Activated CD4-positive, alpha-beta T cell treated with anti-CD3 and anti-CD28 coated beads for 36 hours (primary cell): Measurements from ENCODE around the gene ZNF319. TPM values are rescaled to one million over a fixed set of nuclear protein-coding genes. Genes with fewer than 3 reads are reported as not detected.
A peak's percentile ranks its signal among the peaks of the same experiment; 100 is the strongest.

Experiments used
- ATAC-seq: fragments of 200-7000 bp; cut with Tn5 transposase; one replicate; pipeline ENCODE4 v1.10.0; 2021; ENCODE audit warnings: mild to moderate bottlenecking, moderate library complexity
- CTCF ChIA-PET: fragments of 350-600 bp; sonication (Branson Sonifier 250); formaldehyde crosslinking; loops from one replicate; lab custom pipeline; 2021; ENCODE audit warnings: antibody characterized with exemption; lab: Charles Lee
- POLR2A ChIA-PET: fragments of 350-600 bp; sonication (Branson Sonifier 250); formaldehyde crosslinking; loops from one replicate; lab custom pipeline; 2021; ENCODE audit warnings: antibody characterized with exemption, inconsistent platforms; lab: Charles Lee
- DNase-seq: peaks from one replicate; pipeline ENCODE4 v3.0.0-alpha.2; 2020
- H3K27ac Mint-ChIP-seq: one replicate; pipeline ENCODE4 v1.8.0; 2021; ENCODE audit warnings: mixed read lengths
- H3K27me3 Mint-ChIP-seq: one replicate; pipeline ENCODE4 v1.8.0; 2021; ENCODE audit warnings: mixed read lengths
- H3K36me3 Mint-ChIP-seq: one replicate; pipeline ENCODE4 v1.8.0; 2021; ENCODE audit warnings: low read depth, mixed read lengths
- H3K4me1 Mint-ChIP-seq: one replicate; pipeline ENCODE4 v1.8.0; 2021; ENCODE audit warnings: mixed read lengths
- H3K4me3 Mint-ChIP-seq: one replicate; pipeline ENCODE4 v1.8.0; 2021; ENCODE audit warnings: mild to moderate bottlenecking, moderate library complexity, mixed read lengths
- H3K9me3 Mint-ChIP-seq: one replicate; pipeline ENCODE4 v1.8.0; 2021; ENCODE audit warnings: low read depth, mixed read lengths
- intact Hi-C, 2 experiments: fragments of 100-400 bp; cut with DNase I in 1 of 2; cut with micrococcal nuclease in 1 of 2; formaldehyde crosslinking; loops; one replicate each; pipeline versions ENCODE4 v1.14.2 to v1.15.1; 2022 to 2024; cut with DNase I, micrococcal nuclease
- total RNA-seq, 2 experiments: library from RNA; stranded (reverse); gene quantifications; one replicate each; pipeline ENCODE4 v1.2.3, GENCODE V29; 2021

The ZNF319 gene
- total RNA-seq, 2 experiments from 2014 or later: 5.3 to 6.6 TPM

DNA sequence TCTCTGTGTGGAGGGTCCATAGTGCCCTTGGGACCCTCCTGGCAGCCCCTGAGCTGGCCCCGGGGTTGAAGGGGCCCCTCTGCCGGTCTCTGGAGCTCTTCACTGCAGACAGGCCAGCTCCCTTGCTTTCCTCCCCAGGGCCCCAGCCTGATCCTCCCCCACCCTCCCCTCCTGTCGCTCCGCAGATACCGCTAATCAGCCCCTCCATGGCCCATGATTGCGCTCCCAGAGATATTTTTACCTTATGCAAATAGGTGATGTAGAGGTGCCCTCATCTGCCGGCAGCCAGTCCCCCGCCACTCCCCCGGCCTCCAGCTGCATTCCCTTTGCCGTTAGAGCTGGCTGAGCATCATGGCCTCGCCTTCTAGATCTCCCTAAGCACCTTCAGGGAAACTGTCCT is 34.3 kb upstream of the ZNF319 start:
- Mint-ChIP-seq H3K9me3 (no peaks in the 10 kb centered on the region), H3K27me3 (no peaks in the 10 kb centered on the region), H3K27ac (no peak overlapping the region), H3K4me1 (no peaks in the 10 kb centered on the region), H3K4me3 (no peak overlapping the region), H3K36me3 (no peaks in the 10 kb centered on the region)
- intact Hi-C loops: no loop called here
- CTCF ChIA-PET: interaction anchor here (0.5 to 1.3 kb wide), 2 partner anchors 11 to 62 kb away, joined by 3 to 5 read pairs; no protein-coding TSS in a partner anchor
- POLR2A ChIA-PET: no interaction called here
- DNase-seq (no peak), ATAC-seq (no peak)

DNA sequence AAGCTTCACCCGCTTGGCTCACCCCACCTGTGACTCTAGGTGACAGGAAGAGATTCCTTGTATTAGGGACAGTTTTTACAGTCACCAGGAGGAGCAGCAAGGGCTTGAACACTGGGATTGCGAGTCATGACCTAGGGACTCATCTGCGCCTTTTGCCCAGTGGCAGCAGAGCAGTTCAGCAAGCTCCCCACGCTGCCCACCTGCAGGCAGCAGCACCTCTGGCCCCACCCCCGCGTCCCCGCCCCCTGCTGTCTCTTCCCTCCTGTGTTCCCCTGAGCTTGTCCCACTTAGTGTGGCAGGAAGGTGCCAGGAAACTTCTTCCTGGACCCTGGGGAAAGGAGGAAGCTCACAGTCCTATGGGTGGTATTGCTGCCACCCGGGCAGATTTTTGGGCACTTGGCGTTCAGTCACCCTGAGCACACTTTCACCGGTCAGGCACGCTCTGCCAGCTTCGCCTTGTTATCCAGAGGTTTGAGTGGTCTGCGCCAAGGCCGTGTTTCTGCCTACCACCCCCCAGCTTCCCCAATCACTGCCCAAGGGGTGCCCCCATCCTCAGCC is 33.7 kb upstream of the ZNF319 start:
- Mint-ChIP-seq H3K27me3 (no peaks in the 10 kb centered on the region), H3K4me3 (no peak overlapping the region), H3K9me3 (no peaks in the 10 kb centered on the region), H3K36me3 (no peaks in the 10 kb centered on the region), H3K4me1 (no peaks in the 10 kb centered on the region), H3K27ac (no peak overlapping the region)
- intact Hi-C loops: no loop called here
- ChIA-PET CTCF (interaction anchor here (0.9 to 1.3 kb wide), 2 partner anchors 11 to 23 kb away, joined by 3 to 5 read pairs; no protein-coding TSS in a partner anchor), POLR2A (no interaction called here)
- ATAC-seq (no peak), DNase-seq (no peak)

DNA sequence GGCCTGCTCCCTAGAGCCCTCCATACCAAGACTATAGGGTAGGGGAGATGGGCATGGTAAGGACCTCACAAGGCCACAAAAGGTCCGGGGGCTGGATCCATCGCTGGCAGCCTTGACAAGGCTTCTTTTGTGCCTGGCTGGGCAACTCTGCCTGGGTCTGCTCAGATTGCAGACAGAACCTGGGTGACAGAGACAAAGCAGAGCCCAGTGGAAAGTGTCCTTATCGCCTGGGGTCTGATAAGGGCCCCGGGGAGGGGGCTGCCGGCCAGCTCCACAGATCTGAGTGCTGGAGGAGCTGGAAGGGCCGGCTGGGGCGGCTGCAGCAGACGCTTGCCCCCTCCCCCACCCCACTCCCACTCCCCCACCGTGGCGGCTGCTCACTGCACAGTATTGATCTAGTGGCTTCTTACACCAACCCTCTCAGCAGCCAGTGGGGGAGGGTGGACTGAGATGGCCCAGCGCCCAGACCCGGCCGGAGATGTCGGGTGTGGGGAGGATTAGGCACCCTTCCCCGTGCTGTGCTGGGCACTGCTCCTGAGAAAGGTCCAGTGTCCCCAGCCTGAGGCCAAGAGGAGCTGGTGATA is 32.3 kb upstream of the ZNF319 start:
- Mint-ChIP-seq H3K36me3 (no peaks in the 10 kb centered on the region), H3K4me3 (no peak overlapping the region), H3K9me3 (no peaks in the 10 kb centered on the region), H3K4me1 (no peaks in the 10 kb centered on the region), H3K27me3 (peaks cover 2% of the 10 kb centered on the region), H3K27ac (no peak overlapping the region)
- intact Hi-C loops: no loop called here
- DNase-seq (no peak), ATAC-seq (no peak)
- CTCF ChIA-PET: interaction anchor here (0.9 to 1.1 kb wide), 2 partner anchors 25 to 94 kb away, joined by 3 read pairs; no protein-coding TSS in a partner anchor
- POLR2A ChIA-PET: no interaction called here

DNA sequence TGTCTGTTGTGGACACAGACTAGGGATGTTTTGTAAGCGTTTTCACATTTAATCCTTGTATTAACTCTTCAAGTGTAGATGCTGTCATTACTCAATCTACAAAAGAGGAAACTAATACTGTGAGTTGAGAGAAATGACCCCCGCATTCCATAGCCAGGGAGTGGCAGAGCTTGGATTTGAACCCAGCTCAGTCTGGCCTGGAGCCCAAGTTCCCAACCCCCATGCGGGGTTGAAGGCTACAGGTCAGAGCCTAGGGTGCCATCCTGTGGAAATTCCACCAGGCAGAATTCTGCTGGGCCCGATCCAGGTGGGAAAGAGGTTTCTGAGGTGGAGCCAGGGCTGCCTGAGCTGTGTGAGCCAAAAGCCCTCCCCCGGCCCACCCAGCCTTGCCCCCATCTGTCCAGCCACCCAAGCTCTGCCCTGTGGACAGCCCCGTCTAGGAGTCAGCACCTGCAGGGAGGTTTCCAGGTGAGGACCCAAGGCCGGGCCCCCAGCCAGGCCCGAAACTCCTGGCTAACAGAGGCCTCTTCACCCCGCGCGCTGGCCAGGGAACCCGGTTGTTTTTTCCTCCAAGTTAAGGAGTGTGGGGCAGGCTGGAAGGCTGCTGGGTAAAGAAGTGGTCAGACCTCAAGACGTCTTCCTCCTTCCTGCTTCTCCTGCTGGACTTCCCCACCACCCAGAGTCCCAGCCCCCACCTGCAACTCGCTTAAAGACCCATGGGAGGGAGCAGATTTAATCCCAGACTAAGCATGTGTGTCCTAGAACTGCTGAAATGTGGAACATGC is 30.7 kb upstream of the ZNF319 start:
- no peaks in the 10 kb centered on the region for H3K4me1 Mint-ChIP-seq
- H3K36me3 Mint-ChIP-seq: no peaks in the 10 kb centered on the region
- ATAC-seq (no peak), DNase-seq (no peak)
- H3K27ac Mint-ChIP-seq: no peak overlapping the region
- ChIA-PET POLR2A (no interaction called here), CTCF (interaction anchor here (0.6 to 1.4 kb wide), 3 partner anchors 12 to 275 kb away, joined by 3 to 4 read pairs (median 4); no protein-coding TSS in a partner anchor)
- no peak overlapping the region for H3K4me3 Mint-ChIP-seq
- intact Hi-C loops: no loop called here
- H3K9me3 Mint-ChIP-seq: no peaks in the 10 kb centered on the region
- peaks cover 2% of the 10 kb centered on the region for H3K27me3 Mint-ChIP-seq

DNA sequence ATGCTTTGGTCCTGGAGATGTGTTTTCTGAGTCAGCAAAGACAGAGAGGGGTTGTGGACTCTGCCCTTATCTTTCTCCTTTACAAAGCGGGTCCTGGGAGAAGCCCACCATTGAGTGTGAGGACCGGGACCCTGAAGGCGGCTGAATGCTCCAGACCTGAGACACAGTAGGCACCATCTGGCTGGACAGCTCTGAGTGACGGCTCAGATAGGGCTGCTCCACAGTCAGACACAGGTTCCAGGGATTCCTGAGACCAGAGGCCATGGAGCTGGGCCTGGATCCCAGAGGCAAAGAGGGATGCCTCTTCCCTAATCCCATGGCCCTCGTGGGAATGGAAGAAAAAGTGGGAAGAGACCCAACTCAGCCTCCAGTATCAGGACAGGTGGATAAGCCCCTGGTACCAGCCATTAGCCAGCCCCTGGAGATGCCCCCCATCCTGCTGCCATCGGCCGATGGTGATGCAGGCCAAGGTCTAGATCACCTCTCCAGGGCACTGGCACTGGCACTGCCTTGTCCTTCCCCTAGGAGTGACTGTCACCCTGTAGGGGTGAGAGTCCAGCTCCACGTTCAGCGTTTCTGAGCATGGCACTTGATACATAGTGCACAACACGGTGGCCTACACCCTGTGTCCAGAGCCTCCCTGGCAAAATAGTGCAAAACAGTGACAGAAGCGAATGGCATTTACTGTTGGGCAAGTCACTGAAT is 29.8 kb upstream of the ZNF319 start:
- no peak overlapping the region for H3K27ac Mint-ChIP-seq
- ATAC-seq: no peak
- no peak for DNase-seq
- no peaks in the 10 kb centered on the region for H3K4me1 Mint-ChIP-seq
- no peaks in the 10 kb centered on the region for H3K9me3 Mint-ChIP-seq
- ChIA-PET POLR2A (no interaction called here), CTCF (interaction anchor here (0.6 to 1.4 kb wide), 2 partner anchors 67 to 97 kb away, joined by 3 to 4 read pairs; no protein-coding TSS in a partner anchor)
- peaks cover 2% of the 10 kb centered on the region for H3K27me3 Mint-ChIP-seq
- intact Hi-C loops: no loop called here
- H3K4me3 Mint-ChIP-seq: no peak overlapping the region
- H3K36me3 Mint-ChIP-seq: no peaks in the 10 kb centered on the region

DNA sequence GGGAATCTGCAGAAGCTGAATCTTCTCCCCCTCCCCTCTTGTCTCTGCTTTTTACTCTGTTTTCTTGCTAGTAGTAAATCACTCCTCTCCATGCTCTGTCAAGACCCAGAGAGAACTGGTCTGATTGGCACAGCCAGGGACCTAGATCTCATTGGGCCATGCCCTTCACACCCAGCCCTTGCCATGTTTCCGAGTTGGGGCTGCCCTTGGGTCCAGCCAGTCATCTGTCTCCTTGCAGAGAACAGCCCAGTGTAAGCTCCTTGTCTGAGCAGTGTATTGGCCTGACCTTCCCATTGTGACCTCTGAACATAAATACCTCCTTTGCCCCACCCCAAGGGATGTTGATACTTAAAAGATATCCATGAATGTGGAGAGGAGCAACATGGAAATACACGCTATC is 28.9 kb upstream of the ZNF319 start:
- Mint-ChIP-seq H3K4me3 (no peak overlapping the region), H3K27me3 (peaks cover 5% of the 10 kb centered on the region), H3K9me3 (no peaks in the 10 kb centered on the region), H3K27ac (no peak overlapping the region), H3K36me3 (no peaks in the 10 kb centered on the region), H3K4me1 (peaks cover 7% of the 10 kb centered on the region)
- no peak for ATAC-seq
- ChIA-PET POLR2A (no interaction called here), CTCF (no interaction called here)
- intact Hi-C loops: loop anchor here (5.0 to 10.0 kb wide), 4 partner anchors 165 to 365 kb away; partner anchors contain the start of genes CSNK2A2 (in 1 of the 2) and GINS3 (in 1 of the 2)
- DNase-seq: no peak

DNA sequence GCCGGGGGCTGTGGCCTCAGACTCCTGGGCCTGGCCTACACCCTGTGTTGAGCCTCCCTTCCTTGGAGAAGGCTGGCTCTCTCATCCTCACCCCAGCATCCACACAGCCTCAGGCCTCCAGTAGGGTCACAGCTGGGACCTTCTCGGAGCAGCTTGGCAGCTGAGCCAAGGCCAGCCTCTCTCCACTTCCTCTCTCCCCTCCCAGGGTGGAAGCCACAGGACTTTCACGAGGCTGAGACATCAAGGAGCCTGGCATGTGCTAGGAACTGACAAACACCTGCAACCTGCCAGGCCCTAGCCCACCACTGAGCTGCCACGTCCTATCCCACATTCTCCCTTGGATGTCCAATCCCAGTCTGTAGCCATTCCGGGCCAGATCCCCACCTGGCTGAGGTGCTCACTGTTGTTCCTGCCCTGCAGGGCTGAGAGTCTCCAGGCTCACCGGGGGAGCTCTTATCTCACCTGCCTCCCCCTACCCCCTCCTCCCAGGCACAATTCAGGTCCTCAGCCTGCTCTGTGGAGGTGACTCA is 28.1 kb upstream of the ZNF319 start:
- no peak overlapping the region for H3K4me3 Mint-ChIP-seq
- ChIA-PET POLR2A (interaction anchor here (0.7 kb wide), 1 partner anchor 11 kb away, joined by 3 read pairs; no protein-coding TSS in a partner anchor), CTCF (interaction anchor here (0.6 kb wide), 2 partner anchors 67 to 93 kb away, joined by 3 read pairs; no protein-coding TSS in a partner anchor)
- peaks cover 7% of the 10 kb centered on the region for H3K4me1 Mint-ChIP-seq
- intact Hi-C loops: loop anchor here (5.0 to 10.0 kb wide), 4 partner anchors 166 to 366 kb away; partner anchors contain the start of genes CSNK2A2 (in 1 of the 2) and GINS3 (in 1 of the 2)
- H3K27me3 Mint-ChIP-seq: peaks cover 5% of the 10 kb centered on the region
- ATAC-seq (no peak), DNase-seq (no peak)
- H3K27ac Mint-ChIP-seq: no peak overlapping the region
- H3K9me3 Mint-ChIP-seq: no peaks in the 10 kb centered on the region
- H3K36me3 Mint-ChIP-seq: no peaks in the 10 kb centered on the region

DNA sequence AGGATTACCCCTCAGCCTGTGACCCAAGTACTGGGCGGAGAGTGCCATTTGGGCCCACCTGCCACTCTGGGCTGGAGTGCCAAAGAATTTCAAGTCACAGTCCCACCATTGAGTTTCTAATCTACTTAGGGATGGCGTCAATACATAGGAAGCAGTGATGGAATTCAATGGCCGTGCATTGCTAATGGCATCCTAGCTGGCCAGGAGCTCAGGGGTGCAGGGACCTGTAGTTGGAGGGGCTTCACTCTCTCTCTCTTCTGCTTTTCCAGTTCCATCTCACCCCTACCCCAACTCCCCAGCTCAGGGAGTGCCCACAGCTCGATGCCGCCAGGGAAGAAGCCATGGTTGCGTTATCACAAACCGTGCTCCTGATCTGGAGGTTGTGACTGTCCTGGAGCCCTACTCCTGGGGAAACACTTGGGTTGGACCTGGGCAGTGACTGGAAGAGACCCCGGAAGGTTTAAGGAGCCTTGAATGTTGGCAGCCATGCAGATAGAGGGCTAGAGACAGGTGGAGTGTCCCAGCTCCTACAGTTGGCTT is 27.5 kb upstream of the ZNF319 start:
- intact Hi-C loops: loop anchor here (5.0 to 10.0 kb wide), 4 partner anchors 167 to 367 kb away; partner anchors contain the start of genes CSNK2A2 (in 1 of the 2) and GINS3 (in 1 of the 2)
- H3K27ac Mint-ChIP-seq: no peak overlapping the region
- no peak overlapping the region for H3K4me3 Mint-ChIP-seq
- DNase-seq (no peak), ATAC-seq (no peak)
- H3K4me1 Mint-ChIP-seq: peaks cover 7% of the 10 kb centered on the region
- ChIA-PET CTCF (interaction anchor here (0.6 kb wide), 1 partner anchor 94 kb away, joined by 3 read pairs; no protein-coding TSS in a partner anchor), POLR2A (interaction anchor here (0.5 to 0.7 kb wide), 2 partner anchors 11 to 458 kb away, joined by 3 read pairs; no protein-coding TSS in a partner anchor)
- H3K27me3 Mint-ChIP-seq: peaks cover 5% of the 10 kb centered on the region
- no peaks in the 10 kb centered on the region for H3K9me3 Mint-ChIP-seq
- H3K36me3 Mint-ChIP-seq: no peaks in the 10 kb centered on the region

DNA sequence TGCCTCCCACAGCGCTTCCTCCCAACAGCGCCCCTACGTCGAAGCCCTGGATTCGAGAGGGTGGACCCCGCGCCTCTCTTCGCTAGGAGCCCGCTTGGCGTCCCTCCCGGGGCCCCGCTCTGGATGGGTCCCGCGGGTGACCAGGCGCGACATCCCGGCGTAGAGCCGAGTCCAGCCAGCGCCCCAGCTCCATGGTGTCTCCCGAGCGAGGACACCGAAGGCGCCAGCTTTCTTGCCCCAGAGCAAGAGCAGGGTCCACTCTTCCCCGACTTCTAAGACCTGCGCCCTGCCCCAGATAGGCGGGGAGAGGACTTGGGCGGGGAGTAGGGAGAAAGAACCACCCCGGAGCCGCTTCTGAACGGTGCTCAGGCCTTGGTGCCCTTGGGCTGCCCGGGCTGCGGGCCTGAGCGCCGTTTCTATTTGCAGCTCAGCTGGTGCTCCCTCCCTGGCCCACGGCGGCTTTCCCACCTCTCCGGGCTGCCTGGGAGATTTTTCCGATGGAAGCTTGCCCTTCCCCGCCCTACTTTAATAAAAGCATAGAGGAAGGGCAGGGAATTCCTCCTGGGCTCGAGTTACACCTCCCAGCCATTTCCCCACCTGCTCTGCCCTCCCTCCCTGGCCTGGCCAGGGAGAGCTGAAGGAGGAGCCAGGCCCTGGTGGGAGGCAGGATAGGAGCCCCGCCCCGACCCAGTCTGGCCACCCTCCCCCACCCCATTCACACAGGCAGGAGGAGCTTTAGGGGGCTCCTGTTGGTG is 26.9 kb upstream of the ZNF319 start:
- ATAC-seq (no peak), DNase-seq (peak; percentile 17)
- ChIA-PET POLR2A (interaction anchor here (0.5 kb wide), 1 partner anchor 459 kb away, joined by 3 read pairs; no protein-coding TSS in a partner anchor), CTCF (interaction anchor here (0.5 to 1.6 kb wide), 2 partner anchors 18 to 397 kb away, joined by 3 to 4 read pairs; no protein-coding TSS in a partner anchor)
- intact Hi-C loops: loop anchor here (5.0 to 10.0 kb wide), 4 partner anchors 167 to 367 kb away; partner anchors contain the start of genes CSNK2A2 (in 1 of the 2) and GINS3 (in 1 of the 2)
- no peaks in the 10 kb centered on the region for H3K36me3 Mint-ChIP-seq
- H3K4me1 Mint-ChIP-seq: peaks cover 7% of the 10 kb centered on the region
- no peaks in the 10 kb centered on the region for H3K9me3 Mint-ChIP-seq
- no peak overlapping the region for H3K4me3 Mint-ChIP-seq
- H3K27ac Mint-ChIP-seq: no peak overlapping the region
- peaks cover 5% of the 10 kb centered on the region for H3K27me3 Mint-ChIP-seq
